ENCODE data around the gene FAM174A.

FAM174A gene

DNA sequence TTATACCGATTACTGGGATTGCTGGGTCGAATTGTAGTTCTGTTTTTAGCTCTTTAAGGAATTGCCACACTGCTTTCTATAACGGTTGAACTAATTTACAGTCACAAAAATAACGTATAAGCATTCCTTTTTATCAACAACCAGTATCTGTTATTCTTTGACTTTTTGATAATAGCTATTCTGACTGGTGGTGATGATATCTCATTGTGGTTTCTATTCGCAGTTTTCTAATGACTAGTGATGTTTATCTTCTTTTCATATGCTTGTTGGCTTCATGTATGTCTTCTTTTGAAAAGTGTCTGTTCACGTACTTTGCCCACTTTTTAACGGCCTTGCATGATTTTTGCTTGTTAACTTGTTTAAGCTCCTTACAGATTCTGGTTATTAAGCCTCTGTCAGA lies 74.4 kb downstream of the FAM174A start:
- H3K9me3 ChIP-seq (ENCODE audit: insufficient read depth, low read depth, low read length), result no peaks in the 10 kb centered on the region
- H3K36me3 ChIP-seq (ENCODE audit: insufficient read depth, low read length), result no peaks in the 10 kb centered on the region
- 98% methylated on average over 7 of the region's 7 CpGs for WGBS
- H3K4me3 ChIP-seq (ENCODE audit: low read length), result no peak overlapping the region
- H3K27ac ChIP-seq (ENCODE audit: low read depth, low read length), result no peak overlapping the region
- no peaks in the 10 kb centered on the region for H3K27me3 ChIP-seq (ENCODE audit: insufficient read depth, low read length)
- no peak overlapping the region for H3K9ac ChIP-seq (ENCODE audit: low read depth, low read length)
- no peaks in the 10 kb centered on the region for H3K4me1 ChIP-seq (ENCODE audit: insufficient read depth, low read length)

GRCh38 chr5:100614308-100614707 lies 79.1 kb downstream of the FAM174A start:
- H3K4me1 ChIP-seq (ENCODE audit: insufficient read depth, low read length), result no peaks in the 10 kb centered on the region
- H3K27ac ChIP-seq (ENCODE audit: low read depth, low read length), result no peak overlapping the region
- WGBS, result 95% methylated on average over 2 of the region's 2 CpGs
- H3K9me3 ChIP-seq (ENCODE audit: insufficient read depth, low read depth, low read length), result no peaks in the 10 kb centered on the region
- H3K36me3 ChIP-seq (ENCODE audit: insufficient read depth, low read length), result no peaks in the 10 kb centered on the region
- H3K9ac ChIP-seq (ENCODE audit: low read depth, low read length), result no peak overlapping the region
- H3K27me3 ChIP-seq (ENCODE audit: insufficient read depth, low read length), result no peaks in the 10 kb centered on the region
- H3K4me3 ChIP-seq (ENCODE audit: low read length), result no peak overlapping the region

DNA sequence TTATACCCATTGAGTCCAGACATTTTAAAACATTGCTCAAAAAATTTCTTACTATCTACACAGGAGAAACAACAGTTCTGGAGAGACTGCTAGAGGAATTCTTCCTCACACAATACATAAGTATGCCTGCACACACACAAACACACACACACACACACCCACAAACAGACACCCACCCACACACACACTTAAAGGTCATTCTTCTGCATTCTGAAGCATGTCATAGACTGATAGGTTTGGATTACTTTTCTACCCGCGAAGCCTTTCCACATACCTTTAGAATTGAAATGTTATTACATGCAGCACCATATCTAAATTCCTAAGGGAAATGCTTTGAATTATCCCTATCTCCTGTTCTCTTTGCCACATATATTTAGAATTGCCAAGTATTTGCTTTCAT lies 80.2 kb downstream of the FAM174A start:
- Histone ChIP-seq H3K4me3 (ENCODE audit: low read length) (no peak overlapping the region), H3K27me3 (ENCODE audit: insufficient read depth, low read length) (no peaks in the 10 kb centered on the region), H3K9ac (ENCODE audit: low read depth, low read length) (no peak overlapping the region), H3K36me3 (ENCODE audit: insufficient read depth, low read length) (no peaks in the 10 kb centered on the region), H3K9me3 (ENCODE audit: insufficient read depth, low read depth, low read length) (no peaks in the 10 kb centered on the region), H3K27ac (ENCODE audit: low read depth, low read length) (no peak overlapping the region), H3K4me1 (ENCODE audit: insufficient read depth, low read length) (no peaks in the 10 kb centered on the region)
- WGBS, result 100% methylated on average over 2 of the region's 2 CpGs

DNA sequence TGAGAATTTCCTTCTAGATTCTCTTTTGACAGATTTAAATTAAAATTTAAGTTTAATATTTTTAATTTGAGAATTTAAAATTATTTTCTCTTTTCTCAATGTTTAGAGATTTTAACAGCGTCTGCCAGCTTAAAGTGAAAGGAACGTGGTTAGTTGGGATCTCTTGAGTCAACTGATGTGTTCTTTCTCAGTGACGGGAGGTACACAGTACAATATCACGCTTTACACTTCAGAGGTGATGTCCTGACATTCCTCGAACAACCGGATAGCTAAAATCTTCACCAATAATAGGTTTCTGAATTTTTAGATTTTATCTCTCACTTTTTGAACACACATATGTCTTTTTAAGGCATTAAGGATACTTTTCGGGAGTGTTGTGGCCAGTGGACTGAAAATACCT lies 81.1 kb downstream of the FAM174A start:
- 89% methylated on average over 7 of the region's 7 CpGs for WGBS
- Histone ChIP-seq H3K9ac (ENCODE audit: low read depth, low read length) (no peak overlapping the region), H3K27ac (ENCODE audit: low read depth, low read length) (no peak overlapping the region), H3K4me3 (ENCODE audit: low read length) (no peak overlapping the region), H3K27me3 (ENCODE audit: insufficient read depth, low read length) (no peaks in the 10 kb centered on the region), H3K4me1 (ENCODE audit: insufficient read depth, low read length) (no peaks in the 10 kb centered on the region), H3K36me3 (ENCODE audit: insufficient read depth, low read length) (no peaks in the 10 kb centered on the region), H3K9me3 (ENCODE audit: insufficient read depth, low read depth, low read length) (no peaks in the 10 kb centered on the region)

DNA sequence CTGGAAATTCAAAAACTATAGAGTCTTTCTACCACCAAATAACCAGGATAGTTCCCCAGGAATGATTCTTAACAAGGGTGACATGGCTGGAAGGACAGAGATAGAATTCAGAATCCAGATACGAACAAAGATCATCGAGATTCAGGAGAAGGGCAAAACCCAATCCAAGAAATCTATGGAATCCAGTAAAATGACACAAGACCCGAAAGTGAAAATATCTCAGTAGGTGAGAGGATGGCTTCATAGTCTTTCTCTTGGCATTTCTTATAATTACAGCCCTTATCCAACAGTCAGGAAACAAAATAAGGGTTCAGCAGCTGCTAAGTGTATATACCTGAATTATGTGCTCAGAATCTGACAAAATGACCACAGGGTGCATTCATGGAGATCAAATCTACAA lies 81.8 kb downstream of the FAM174A start:
- 95% methylated on average over 3 of the region's 3 CpGs for WGBS
- H3K9me3 ChIP-seq (ENCODE audit: insufficient read depth, low read depth, low read length), result no peaks in the 10 kb centered on the region
- H3K4me1 ChIP-seq (ENCODE audit: insufficient read depth, low read length), result no peaks in the 10 kb centered on the region
- H3K36me3 ChIP-seq (ENCODE audit: insufficient read depth, low read length), result no peaks in the 10 kb centered on the region
- no peak overlapping the region for H3K9ac ChIP-seq (ENCODE audit: low read depth, low read length)
- H3K27ac ChIP-seq (ENCODE audit: low read depth, low read length), result no peak overlapping the region
- no peaks in the 10 kb centered on the region for H3K27me3 ChIP-seq (ENCODE audit: insufficient read depth, low read length)
- H3K4me3 ChIP-seq (ENCODE audit: low read length), result no peak overlapping the region

GRCh38 chr5:100623719-100624118 lies 88.5 kb downstream of the FAM174A start:
- no peak overlapping the region for H3K4me3 ChIP-seq (ENCODE audit: low read length)
- H3K27ac ChIP-seq (ENCODE audit: low read depth, low read length), result no peak overlapping the region
- H3K9ac ChIP-seq (ENCODE audit: low read depth, low read length), result no peak overlapping the region
- H3K4me1 ChIP-seq (ENCODE audit: insufficient read depth, low read length), result no peaks in the 10 kb centered on the region
- H3K27me3 ChIP-seq (ENCODE audit: insufficient read depth, low read length), result no peaks in the 10 kb centered on the region
- H3K9me3 ChIP-seq (ENCODE audit: insufficient read depth, low read depth, low read length), result no peaks in the 10 kb centered on the region
- 73% methylated on average over 2 of the region's 2 CpGs for WGBS
- H3K36me3 ChIP-seq (ENCODE audit: insufficient read depth, low read length), result no peaks in the 10 kb centered on the region

GRCh38 chr5:100634937-100635534 lies 99.9 kb downstream of the FAM174A start:
- H3K4me3 ChIP-seq (ENCODE audit: low read length), result no peak overlapping the region

More at GRCh38 chr5:100634937-100635534, 99.9 kb downstream of the FAM174A start:
- no peak overlapping the region for H3K27ac ChIP-seq (ENCODE audit: low read depth, low read length)
- WGBS, result 86% methylated on average over 1 of the region's 1 CpG
- no peaks in the 10 kb centered on the region for H3K27me3 ChIP-seq (ENCODE audit: insufficient read depth, low read length)
- H3K9ac ChIP-seq (ENCODE audit: low read depth, low read length), result no peak overlapping the region
- H3K4me1 ChIP-seq (ENCODE audit: insufficient read depth, low read length), result no peaks in the 10 kb centered on the region
- H3K36me3 ChIP-seq (ENCODE audit: insufficient read depth, low read length), result no peaks in the 10 kb centered on the region
- H3K9me3 ChIP-seq (ENCODE audit: insufficient read depth, low read depth, low read length), result no peaks in the 10 kb centered on the region
